LoVo (cell line): ENCODE measurements around the gene GDPD5.

Source experiments
- DNase-seq: peaks from one replicate; pipeline ENCODE4 v3.0.0-alpha.2; 2016; ENCODE audit warnings: low spot score

The GDPD5 gene

DNA sequence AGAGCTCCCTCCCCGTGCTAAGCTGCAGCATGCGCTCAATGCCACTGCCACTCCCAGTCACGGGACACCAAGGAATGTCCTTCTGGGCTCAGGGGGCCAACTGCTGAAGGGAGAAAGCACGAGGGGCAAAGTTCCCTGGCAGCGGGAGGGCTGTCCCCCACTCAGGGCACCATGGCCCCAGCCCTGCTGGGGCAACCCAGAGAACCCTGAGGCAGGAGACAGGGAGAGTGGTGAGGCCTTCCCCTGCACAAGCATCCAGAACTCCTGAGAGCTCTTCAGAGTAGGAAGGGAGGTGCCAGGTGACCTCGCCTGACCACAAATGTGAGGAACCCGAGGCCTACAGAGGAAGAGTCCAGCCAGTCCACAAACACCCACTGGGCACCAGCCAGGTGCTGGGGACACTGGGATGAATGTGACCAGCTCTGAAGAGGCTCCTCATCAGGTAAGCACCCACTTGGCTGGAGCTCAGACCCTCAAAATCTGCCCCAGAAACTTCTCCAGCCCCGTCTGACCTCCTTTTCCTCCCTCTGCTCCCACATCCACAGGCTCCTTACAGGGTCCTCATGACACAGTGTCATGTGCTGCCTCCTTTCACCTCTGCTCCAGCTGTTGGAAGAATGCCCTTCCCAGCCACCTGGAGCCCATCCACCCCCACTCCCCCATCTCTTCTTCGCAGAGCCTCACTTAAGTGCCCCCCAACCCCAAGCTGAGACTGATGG is 15.6 kb downstream of the GDPD5 start:
- no peak for DNase-seq

DNA sequence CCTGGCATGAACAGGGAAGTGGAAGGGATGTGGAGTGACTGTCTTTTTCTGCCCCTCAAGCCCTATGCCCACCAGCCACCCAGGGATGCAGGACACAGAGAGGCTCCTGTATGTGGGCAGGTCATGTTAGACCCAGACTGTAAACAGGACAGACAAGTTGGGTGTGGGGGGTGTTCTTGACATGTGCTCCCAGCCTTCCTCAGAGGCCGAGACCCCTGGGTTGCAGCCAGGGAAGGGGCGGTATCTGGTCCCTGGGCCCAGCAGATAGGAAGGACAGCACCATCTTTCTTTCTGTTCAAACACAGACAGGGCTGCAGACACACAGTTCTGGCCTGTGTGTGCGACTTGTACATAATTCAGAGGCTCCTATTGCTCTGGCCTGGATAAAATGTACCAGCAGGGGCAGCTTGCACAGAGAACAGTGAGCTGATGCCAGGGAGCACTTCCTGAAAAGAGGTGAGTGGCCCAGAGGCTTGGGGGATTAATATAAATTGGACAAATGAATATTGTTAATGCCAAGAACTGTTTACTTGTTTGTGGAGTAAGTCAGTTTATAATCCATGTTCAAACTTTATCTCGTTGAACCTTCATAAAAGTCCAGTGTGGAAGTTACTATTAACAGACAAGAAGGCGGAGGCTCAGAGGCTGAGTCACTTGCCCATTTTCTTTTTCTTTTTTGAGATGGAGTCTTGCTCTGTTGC is 16.6 kb downstream of the GDPD5 start:
- DNase-seq = no peak

DNA sequence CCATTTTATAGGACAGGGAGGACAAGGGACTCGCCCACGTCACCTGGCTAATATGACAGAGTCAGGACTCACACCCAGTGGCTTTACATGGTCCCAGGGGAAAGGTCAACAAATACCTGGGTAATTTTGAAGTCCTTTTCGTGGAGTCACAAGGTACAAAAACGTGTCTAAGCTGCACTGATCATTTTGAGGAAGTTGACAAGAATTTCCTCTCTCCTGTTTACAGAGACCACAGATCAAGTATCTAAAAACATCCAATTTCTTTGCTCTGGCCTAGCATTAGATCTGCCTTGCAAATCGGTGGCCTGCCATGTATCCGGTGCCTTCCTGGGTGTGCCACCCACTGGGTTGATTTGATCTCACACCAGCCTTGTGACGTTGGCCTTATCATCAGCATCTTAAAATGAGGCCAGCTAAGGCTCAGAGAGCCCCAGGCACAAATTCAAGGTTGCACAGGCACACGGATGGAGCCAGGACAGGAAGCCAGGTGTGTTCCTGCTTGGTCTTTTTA is 17.6 kb downstream of the GDPD5 start:
- no peak for DNase-seq

DNA sequence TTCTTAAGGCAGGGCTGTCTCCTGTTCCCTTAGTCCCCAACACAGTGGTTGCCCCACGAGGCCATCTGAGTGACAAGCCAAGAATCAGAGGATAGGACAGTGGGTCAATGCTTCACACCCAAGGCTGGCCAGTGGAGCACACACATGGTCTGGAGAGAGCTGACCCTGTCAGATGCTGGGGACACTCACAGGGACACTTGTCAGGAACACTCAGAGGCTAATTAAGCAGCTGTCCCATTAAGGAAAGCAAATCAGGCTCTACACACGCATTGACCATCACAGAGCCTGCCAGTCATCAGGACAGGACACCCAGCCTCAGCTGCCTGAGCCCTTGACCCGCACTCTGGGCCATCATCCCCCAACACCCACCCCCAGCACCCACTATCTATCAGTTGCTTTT is 18.2 kb downstream of the GDPD5 start:
- no peak for DNase-seq

DNA sequence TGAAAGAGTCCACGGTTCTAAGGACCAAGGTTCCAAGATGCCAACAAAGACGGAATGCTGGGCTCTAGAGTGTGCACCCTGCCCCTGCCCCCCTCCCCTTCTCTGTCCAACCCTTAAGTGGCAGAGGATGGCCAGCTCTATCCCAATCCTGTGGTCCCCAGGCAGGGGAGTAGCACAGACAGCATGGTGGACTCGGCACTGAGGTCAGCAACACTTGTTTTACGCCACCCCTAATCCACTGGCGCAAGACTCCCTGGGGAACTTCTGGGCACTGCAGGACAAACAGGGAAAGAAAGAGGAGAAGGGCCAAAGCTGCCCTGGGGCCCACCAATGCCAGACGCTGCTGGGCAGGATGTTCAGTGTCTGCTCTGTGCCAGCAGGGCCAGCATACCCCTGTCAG is 18.9 kb downstream of the GDPD5 start:
- DNase-seq = no peak

DNA sequence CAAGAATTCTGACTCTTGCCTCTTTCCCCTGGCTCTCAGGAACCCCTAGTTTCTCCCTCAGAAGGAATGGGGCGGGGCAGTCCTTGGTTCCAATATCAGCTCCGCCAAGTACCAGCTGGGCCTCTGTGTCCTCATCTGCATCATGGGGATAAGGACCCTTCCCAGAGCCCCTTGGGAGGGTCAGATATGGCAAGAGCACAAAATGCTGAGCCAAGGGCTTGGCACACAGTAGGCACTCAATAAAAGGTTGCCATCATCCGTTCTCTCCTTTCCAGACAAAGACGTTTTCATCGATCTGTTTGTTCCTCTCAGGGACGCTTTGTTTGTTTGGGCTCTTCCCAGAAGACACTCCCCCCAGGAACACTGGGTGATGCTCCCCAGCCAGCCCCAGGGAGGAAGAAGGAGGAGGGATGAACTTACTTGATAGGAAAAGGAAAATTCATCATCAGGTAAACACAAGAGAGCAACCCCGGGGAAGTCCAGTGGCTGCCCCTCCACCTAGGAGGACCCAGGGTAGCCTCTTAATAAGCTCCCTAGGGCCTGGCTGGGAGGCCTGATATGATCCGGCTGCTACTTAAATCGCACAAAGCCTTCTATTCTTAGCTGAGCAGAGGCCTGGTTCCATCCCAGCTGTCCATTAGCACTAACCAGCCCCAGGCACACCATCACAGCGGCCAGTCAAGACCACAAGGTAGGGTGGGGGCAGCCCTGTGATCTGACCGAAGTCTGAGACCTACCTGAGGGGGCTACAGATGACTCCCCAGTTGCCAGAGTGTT is 19.6 kb downstream of the GDPD5 start:
- DNase-seq = no peak

DNA sequence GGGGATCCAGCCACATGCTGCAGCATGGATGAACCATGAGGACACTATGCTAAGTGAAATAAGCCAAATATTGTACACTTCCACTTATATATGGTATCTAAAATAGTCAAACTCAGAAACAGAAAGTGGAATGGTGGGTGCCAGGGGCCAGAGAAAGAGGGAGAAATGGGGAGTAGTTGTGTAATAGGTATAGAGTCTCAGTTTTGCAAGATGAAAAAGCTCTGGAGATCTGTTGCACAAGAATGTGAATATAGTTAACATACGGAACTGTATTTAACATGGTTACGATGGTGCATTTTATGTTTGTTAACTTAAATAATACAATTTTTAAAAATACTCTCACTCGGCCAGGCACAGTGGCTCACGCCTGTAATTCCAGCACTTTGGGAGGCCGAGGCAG is 21.2 kb downstream of the GDPD5 start:
- DNase-seq = no peak

DNA sequence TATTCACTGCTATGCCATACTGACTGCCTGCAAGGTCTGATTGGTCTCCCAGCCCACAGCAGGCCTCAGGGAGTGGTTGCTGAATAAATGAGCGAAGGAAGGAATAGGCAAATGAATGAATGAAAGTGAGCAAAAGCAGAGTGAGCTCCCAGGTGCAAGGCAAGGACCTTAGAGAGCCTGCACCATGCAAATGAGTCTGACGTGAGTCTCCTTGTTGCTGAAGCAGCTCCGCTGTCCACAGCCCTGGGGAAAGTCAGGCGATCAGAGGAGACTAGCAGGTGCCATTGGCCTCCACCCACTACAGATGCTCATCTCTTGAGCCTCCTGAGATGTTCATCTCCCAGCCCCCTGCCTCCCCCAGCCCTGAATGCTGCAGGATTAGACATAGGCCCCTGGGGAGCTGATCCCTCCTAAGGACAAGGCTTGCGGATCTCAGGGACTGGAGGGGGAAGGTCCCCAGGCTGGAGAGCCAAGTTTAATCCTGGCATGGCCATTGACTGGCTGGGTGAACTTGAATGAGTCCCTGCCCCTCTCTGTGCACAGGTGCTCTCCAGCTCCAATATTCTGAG is 22.1 kb downstream of the GDPD5 start:
- no peak for DNase-seq

DNA sequence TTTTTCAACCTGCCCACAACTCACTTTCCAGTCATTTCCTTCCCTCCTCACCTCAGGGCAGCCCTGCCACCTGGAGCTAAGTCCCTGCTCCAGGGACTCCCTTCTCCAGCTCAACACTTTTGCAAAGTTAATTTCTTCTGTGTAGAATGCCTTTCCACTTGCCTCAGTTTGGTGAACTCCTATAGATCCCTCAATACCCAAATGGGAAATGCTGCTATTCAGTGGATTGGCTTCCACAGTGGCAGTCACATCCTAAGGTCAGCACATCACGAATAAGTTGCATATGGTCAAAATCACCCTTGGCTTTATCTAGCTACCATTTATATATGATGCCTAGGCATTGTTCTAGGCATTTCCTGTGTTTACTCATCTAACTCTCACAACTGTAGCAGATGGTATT is 23.6 kb downstream of the GDPD5 start:
- no peak for DNase-seq

DNA sequence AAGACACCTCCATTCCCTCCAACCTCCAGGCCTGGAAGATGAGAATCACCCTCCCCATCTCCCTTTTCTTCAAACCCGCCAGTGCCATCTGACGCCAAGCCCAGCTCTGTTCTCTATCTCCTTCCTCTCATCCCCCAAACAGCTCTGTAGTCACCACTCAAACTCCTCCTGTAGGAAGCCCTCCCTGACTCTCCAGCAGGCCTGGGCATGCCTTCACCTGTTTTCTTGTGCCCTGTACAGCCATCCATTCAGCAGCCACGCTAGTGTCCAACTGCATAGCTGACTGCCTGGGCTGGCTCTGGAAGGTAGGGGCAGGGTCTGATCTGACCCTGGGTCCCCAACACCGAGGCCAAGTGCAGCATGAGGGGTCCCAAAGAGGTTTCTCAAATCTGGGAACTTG is 25.0 kb downstream of the GDPD5 start:
- DNase-seq = no peak

DNA sequence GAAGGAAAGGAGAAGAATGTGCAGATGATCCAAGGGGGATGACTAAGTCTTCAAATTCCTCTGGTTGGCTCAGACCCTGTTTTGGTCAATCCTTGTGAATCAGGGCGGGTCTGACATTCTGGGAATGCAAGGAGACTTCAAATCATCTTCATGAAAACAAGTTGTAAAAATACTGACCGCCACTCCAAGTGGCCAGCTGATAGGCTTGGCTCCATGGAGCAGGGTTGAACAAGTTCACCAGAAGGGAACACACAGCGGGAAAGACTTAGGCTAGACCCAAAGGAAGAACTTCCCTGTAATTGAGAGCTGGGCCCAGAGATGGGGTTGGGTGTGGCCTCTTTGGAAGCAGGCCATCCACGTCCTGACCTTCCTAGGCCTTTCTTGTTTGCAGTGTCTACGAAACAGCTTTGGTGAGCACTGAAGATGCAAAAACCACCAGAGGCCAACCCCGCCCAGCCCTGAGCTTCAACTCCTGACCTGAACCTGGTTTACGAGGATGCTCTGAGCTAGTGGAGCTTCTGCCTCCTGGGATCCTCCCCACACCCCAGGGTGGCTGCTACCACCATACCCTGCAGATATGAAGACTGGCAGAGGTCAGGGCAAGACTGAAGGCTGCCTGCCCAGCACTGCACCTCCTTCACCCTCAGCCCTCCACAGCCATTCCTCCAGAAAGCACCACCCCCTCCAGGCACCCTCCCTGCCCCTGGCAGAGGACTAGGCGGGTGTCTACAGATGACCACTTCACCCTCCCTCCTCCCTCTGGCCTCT is 26.1 kb downstream of the GDPD5 start:
- peak; percentile 52 for DNase-seq

DNA sequence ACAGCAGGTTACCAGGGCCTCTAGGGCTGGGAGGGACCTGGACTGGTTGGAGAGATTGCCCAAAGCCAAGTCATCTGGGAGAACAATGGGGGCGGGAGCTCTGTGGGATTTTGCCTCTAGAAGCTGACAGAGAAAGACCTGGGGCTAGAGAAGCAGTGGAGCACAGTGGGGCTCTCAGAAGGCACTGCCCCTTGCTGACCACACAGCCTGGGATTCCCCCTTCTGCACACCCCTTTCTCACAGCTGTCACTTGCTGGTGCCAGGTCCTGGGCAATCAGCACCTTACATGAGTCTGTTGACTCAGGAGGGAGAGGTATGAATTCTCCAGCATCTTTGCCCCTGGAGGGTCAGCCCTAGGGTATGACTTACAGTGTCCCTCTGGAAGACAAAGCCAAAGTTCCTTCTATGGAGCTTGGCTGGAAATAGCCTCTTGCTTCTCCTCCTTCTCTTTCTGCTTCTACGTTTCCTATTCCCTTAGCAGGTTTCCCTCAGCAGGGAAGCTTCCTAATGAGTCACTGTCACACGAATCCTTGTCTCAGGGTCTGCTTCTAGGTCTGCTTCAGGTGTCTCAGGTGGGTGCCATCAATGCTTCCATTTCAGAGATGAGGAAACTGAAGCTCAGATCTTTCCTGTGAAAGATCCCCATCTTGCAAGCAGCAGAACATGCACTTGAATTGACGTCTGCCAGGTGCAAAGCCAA is 27.0 kb downstream of the GDPD5 start:
- DNase-seq = no peak

DNA sequence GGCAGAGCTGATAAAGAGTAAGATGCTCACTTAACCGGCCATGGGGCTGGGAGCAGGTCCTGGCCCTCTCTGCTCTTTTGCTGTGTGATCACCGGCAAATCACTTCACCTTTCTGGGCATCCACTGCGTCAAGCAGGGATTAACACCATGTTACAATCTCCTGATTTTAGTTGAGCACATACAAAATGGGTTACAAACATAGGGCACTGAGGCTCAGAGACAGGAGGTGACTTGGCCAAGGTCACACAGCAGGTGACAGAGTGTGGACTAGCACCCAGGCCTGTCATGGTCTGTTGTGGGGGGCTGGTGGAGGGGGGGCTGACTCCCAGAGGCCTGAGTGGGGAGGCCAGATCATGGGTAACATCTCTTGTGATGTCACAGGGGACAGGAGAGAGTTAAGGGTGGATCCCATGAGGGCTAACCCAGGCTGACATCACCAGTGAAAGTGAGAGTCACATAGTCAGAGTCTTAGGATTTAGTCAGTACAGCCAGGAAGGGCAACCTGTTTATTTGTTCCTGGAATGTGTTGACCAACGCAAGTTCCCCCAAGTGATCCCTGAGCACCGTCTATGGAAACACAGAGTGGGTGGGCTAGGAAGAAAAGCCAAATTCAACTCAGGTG is 27.8 kb downstream of the GDPD5 start:
- DNase-seq = no peak

DNA sequence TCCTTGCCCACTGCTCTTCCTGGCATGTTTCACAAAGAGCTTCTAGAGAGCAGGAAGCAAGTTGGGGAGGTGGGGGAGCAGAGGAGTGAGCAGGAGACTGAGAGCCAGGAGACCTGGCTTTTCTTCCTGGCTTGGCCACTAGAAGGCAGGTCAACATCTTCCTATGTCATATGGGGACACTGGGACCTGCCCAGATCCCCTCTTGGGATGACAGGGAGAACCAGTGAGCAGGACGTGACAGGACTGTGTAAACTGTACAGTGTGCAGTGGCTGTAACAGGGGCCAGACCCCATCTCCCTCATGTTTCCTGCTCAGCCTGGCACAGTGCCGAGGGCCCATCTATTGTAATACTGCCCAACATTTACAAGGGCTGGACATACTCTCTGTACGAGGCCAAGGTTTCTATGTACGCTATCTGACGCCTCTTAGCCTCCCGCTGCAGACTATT is 29.4 kb downstream of the GDPD5 start:
- DNase-seq = no peak

DNA sequence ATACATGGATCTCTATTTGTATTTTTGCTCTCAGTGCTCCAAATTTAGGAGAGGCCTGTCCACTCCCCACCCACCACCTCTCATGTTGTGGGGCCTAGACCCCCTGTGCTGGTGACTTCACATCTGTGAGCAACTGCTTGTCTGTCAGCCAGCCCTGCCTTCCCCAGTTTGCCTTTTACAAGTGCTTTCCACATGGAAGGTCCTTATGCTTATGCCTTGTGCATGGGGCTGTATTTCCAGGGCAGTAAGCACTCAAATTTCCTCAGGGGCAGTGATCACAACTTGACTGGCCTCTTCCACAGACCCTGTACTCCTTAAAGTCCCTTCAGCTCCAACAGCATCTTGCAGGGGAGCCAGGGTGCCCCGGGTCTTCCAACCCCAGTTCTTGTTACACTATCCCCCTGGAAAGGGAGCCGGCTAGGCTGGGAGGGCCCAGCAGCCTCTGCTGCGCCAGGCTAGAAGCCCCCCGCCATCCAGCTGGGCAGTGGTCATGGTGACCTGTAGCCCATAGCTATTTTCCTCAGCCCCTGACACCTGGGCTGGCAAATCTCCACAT is 29.9 kb downstream of the GDPD5 start:
- DNase-seq = no peak

DNA sequence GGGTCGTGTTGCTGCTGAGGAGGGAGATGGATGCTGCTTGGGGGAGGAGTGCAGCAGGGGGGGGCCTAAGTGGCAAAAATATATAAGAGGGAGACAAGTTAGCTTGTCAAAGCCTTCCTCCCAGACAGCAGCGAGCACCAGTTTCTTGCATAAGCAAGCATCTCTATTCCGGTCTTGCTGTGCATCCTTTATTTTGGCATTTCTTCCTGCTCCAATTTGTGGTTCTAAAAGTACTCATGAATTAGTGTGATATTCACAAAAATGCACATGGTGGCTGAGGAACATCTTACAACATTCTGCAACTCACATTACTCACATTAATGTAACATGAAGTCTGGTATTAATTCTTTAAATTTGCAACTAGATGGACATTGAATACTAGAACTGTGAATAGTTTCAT is 32.1 kb downstream of the GDPD5 start:
- DNase-seq = no peak

DNA sequence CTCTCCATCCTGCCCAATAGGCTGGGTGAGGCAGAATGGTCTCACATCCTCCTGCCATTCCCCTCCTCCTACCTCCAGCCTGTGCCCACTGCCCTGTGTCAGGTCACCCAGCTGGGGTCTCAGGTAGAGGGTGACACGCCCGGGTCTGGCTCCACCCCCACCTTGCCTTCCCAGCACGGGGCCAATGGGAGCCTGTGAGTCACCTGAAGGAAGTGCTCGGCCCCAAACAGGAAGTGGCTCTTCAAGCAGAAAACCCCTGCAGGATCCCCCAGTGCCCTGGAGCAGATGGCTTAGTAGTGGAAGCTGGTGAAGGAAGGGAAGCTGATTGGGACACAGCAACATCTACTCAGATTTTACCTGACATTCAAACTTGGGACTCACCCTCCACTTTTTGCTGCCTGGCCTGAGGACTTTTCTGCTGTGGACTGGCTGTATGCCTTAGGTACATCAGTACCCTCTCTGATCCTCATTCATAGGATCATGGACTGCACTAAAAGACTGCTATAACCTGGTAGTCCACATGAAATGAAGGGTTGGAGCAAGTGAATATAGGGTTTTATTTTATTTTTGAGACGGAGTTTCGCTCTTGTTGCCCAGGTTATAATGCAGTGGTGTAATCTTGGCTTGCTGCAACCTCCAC is 33.4 kb downstream of the GDPD5 start:
- no peak for DNase-seq

DNA sequence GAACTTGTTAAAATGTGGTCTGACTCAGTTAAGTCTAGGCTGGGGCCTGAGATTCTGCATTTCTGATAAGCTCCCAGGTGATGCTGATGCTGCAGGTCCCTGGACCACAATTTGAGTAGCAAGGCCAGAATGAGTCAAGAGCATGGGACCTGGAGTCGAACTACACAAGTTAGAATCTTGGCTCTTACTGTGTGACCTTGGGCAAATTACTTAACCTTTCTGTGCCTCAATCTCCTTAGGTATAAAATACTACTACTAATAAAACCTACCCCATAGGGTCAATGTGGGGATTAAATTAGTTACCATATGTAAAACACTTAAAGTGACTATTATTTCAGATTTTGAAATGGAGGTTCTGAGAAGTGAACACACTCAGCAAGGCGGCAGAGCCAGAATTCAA is 34.3 kb downstream of the GDPD5 start:
- no peak for DNase-seq

DNA sequence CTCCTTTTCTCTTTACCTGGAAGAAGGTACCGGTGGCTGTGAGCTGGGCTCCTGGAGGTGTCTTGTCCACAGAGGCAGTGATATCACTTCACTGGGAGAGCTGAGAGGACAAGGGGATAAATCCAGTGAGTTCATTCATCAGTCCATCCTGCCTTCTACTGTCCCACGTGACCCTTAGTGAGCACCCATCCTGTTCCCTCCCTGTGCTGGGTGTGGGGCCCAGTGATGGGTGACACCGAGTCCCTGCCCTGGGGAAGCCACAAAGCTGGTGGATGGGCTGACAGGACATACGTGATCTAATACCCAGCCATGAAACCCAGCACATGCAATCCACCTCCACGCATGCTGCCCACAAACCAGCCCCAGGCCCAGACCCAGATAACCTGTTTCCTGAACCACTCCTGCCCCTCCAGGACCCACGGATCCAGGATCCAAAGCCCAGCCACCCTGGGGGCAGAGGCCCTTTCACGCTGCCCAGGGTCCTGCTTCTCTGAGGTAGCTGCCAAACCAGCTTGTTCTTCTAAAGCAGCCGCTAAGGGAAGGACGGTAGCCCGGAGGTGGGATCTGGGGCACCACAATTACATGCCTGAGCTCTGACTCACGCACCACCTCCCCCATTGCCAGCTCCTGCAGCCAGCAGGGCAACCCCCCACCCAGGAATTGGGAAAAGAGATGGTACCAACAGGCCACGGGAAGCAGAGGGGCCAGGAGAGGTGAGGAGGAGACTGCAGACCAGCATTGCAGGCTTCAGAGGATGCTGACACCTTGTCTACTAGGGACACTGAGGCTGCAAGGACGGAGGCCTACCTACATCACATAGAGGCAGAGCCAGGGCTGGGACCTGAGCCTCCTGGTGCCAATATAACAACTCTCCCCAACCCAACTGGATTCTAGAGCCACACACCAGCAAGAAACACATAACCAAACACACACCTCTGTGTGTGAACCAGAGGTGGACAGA is 35.2 kb downstream of the GDPD5 start:
- no peak for DNase-seq
